Islet precursor cell (in vitro differentiated cells): ENCODE measurements around the gene CDYL2.

Source experiments
- DNase-seq: peaks from one replicate; pipeline ENCODE4 v3.0.0-alpha.2; 2018

The CDYL2 gene

DNA sequence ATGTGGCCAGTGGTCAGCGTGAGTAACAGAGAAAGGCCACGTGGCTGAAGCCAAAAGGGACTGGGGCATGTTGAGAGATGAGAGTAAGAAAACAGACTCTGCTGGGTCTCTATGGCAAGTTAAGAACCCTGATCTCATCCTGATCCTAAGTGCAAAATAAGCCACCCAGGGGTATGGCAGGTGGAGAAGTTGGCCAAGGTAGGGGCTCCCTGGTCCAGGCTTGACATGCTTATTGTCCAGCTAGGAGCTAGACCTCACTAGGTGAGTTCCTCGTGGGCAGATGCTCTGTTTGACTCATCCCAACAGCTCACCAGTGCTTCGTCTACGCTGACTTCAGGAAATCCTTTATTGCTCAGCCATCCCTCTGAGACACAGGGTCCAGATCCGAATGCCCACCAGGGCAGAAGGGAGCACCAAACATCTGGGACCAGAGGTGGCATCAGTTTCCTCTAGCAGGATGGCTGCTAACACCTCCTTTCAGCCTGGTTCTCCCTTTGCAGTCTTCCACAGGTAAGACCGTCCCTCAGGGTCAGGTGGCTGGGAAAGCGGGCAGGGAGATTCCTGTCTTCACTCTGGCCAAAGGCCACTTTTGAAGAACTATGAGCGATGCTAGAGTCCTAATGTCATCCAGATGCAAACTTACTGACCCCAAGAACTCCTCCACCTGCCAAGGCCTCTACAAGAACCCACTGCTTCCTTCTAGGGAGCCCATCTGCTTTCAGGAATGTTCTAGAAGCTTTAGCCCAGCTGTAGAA, 99.5 kb downstream of the CDYL2 start:
- peak; percentile 20 for DNase-seq

DNA sequence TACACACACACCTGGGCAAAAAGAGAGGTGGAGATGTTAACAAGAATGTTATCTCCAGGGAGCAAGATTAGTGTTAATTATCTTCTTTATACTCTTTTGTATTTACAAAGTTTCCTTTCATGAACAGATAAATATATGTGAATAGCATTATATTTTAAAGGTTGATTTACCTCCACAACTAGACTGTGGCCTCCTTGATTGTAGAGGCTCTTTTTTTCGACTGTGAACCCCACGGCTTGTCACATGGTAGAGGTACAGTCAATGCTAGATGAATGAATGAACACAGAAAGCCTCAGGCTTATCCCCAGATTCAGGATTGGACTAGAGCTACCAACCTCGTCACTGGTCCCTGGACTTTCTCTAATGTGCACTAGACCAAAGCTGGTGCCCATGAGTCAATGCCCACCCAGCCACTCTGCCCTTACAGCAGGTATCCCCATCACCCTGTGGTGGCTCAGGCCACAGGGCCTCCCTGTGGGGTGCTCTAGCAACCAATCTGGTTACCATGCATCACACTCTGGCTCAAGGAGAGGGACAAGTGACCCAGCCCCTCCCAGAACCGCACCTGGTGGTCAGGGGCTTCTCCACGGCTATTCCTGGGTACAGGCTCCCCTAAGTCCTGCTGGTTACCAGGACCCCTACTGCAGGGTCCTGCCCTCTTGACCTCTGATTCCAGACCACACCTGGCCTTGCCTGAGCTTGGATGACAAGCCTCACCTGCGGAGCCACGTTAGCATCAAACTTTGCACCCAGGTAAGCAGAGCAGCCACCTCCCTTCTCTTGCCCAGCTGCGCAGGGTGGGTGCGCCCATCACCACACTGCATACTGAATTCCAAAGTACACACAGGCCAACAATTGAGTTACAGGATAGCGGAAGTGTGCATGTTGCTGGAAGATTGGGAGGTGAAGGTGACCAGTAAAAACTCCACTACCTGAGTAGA, 101.0 kb downstream of the CDYL2 start:
- DNase-seq, result peak; percentile 40

DNA sequence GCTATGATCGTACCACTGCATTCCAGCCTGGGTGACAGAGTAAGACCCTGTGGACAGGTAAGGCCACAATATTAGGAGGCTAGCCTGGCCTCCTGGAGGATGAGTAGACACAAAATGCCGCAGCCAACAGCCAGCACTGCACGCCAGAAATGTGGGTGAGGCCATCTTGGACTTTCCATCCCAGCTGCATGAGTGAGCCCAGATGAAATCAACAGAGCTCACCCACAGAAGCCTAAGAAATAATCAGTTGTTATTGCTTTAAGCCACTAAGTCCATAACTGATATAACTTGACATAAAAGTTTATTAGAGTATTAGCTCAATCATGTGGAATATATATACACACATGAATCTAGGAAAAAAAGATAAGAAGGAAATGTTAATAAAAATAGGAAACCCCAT, 101.7 kb downstream of the CDYL2 start:
- DNase-seq, result peak; percentile 30

DNA sequence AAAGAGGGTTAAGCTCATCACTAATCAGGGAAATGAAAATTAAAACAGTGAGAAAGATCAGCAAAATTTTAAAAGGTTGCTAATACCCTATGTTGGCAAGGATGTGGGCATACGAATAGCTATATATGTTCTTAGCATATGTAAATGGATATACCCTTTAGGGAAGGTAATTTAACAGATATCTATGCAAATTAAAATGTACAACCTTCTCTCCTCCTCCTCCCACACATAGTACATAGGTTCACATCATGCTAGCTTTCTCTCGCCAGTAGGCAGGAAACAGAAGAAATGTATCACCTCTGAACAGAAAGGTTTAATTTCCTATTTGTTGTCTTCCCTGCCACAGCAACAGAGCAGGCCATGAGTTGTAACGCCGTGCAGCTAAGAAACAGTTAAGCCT, 103.8 kb downstream of the CDYL2 start:
- DNase-seq, result no peak

DNA sequence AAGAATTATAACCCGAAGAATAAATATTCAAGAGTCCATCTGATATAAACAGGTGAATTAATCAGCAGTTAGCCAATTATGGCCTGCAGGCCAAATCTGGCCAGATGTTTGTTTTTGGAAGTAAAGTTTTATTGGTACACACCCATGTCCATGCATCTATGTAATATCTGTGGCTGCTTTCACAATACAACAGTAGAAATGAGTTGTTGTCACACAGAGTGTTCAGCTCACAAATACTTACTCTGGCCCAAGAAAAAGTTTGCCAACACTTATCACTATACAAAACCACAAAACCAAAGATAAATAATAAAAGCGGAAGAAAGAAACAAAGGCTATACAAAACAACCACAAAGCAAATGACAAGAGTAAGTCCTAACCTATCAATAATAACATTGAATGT, 109.4 kb downstream of the CDYL2 start:
- DNase-seq, result no peak

DNA sequence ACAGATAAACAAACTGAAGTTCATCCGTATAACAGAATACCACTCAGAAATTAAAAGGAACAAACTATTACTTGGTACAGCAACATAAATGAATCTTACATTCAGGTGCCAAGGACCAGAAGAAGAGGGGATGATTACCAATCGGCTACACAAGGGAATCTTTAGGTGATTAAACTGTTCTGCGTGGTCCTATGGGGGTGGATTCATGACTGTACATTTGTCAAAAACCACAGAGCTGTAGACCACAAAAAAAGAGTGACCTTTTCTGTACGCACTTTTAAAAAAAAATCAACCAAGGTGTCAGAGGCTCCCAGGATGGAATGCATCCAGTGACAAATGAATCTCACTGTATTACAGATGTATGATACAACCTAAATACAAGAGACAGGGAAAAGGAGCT, 110.8 kb downstream of the CDYL2 start:
- no peak for DNase-seq

DNA sequence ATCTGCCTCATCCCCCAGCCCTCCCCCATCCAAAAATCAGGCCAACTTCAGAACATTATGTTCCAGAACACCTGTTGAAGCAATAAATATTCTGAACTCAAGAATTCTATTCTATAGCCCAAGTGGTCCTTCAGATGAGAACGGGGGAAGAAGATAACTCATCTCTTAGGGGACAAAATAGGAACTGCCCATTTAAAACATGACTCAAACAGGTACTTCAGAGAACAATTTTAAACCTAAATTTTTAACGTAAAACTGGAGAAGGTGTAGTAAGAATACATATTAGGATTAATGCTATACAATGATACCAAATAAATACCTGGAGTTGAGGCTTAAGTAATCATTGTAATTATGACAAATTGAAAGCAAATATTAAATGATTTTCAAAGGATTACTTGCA, 112.1 kb downstream of the CDYL2 start:
- DNase-seq, result no peak

DNA sequence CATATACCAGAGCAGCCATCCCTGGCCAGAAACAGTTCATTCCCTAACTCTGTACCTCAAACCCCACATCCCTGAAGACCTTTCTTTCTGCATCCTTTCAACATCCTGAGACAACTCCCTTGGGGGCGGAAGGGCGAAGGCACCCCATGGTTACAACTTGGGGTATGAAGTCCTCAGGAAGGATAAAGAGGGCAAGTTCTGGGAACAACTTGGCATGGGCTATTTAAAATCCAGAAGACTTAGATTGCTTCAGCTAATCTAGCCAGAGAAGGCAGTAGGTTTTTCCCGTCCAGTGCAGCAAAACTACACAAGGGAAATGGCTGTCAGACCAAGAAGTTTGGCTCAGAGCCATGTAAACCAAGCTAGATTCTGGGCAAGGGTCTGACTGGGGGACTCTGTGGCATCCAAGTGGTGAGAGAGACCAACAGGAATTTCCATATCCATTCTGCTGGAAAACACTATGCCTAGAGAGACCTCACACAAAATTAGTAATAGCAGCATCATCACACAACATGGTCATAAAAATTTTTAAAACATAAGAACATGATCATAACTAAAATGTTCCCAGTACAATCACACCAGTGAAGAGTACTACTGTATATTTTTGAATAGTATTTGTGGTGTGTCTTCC, 113.2 kb downstream of the CDYL2 start:
- DNase-seq, result peak; percentile 24

DNA sequence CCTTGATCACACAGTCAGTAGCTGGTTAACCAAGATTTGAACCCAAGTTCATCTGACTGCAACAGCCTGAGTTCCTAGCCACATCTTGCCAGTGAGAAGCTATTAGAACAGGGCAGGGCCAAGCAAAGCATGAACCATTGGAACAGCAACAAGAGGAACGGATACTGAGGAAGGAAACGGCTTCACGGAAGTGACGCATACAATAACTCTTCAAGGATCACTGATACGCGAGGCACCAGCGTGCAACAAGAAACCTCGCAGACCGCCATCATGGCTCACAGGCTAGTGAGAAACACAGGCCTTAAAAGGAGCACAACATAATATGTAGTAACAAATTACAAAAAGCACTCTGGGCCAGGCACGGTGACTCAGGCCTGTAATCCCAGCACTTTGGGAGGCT, 114.9 kb downstream of the CDYL2 start:
- peak; percentile 30 for DNase-seq

DNA sequence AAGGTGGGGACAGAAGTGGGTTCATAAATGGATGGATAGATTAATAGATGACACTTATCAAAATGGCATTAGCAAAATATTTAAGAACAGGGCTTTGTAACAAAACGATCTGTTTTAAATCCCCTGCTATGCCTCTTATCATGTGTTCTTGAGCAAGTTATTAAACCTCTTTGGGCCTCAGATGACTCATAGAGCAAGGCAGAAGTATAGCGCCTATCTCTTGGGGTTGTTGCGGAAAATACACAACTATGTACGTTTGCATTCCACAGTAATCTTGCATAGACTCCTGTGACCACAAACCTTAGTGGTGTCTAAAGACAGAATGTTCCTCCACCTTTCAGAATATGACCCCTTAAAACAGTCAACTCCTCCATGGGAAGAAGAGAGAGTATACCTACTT, 116.8 kb downstream of the CDYL2 start:
- no peak for DNase-seq

DNA sequence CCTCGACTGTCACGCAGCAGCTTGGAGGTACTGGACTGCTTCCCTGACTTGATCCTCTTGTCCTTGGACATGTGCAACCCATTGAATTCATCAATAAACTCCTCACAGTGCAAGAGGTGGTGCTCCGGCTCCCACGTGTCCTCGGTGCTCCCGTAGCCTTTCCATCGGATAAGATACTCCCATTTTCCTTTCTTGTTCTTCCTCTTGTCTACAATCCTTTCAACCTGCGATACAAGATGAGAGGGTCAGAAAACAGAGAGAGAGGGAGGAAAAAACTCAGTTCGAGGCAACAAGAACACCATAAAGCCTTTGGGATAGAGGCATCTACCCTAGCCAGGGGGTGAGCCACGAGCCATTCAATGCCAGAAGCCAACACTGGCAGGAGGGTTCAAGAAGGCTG, 119.5 kb downstream of the CDYL2 start:
- peak; percentile 17 for DNase-seq

DNA sequence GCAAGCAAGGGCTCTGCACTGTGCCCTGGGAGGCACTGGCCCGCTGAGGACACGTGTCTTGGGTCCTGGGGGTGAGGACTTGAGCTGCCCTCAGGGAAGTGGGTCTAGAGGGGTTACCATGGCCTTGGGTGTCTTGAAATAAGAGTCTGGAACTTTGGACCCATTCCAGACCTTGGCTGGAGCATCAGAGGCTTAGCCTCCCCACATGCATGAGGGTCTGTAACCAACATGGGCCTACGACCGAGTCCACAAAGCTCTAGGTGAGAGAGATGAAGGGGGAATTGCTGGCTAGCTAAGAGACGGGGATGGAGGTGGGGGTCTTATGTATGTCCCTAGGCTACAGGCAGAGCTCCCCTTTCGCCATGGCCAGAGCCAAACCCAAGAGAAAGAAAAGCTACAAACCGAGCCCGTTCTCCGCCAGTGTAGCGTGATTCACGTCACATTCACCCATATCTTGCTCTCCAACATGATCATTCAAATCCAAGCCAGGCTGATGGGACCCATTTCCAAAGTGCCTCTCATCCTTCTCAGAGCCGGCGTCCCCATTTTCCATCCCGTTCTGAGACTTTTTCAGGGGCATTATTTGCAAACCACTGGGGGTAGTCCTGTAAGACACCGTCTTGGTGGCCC, 120.1 kb downstream of the CDYL2 start:
- peak; percentile 23 for DNase-seq

DNA sequence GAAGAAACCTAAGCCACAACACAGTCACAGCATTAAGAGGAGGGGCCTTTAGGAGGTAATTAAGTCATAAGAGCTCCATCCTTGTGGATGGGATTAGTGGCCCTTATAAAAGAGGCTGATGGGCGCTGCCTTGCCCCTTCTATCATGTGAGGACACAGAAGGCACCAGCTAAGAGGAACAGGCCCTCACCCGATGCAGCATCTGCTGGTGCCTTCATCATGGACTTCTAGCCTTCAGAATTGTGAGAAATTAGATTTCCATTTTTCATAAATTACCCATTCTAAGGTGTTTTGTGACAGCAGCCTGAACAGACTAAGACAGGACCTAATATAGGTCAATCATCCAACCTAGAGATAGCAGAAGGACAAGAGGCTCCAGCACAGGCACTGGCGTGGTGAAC, 120.8 kb downstream of the CDYL2 start:
- DNase-seq, result peak; percentile 4

DNA sequence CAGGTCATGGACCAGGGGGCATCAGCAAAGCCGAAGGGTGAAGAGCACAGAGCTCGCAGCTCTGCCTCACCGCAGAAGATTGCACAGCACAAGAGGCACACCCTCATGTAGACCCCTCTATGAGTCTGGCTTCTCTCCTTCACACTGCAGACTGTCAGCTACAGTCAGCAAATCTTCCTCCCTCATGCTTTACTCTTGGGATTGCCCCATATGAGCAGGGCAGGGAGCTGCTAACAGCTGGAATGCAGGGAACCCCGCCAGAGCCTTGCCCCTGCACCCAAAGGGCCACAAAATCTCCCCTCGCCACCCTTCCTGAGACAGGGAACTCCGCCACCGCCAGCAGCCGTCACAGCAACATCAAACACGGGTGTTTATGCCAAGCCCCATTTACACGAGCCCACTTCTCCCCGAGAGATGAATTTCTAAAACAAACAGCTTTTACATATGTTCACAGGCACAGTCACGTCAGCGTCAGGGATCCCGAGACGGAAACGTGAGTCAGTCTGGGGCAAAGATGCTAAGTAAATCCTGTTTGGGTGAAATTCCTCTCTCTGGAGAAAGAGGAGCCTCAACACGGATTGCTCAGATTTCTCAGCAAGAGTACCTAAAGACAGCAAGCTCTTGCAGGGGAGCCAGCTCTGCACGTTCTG, 121.9 kb downstream of the CDYL2 start:
- DNase-seq, result peak; percentile 41

DNA sequence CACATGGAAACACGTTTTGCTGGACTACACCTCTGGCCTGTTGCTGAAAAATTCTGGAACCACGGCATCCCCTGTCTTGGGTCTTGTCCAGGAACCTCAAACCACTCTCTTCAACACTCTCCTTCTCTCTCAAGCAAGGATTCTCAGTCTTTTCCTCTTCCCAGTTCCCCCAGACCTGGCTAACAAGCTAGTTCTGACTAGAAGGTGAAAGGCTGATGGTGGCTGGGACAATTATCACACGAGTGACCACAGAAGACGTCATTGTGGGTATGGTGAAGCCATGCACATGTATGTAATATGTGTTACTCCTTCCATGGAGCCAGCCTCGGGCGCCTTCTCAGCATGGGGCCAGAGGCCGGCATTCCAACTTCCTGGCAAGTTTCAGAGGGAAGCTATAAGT, 123.0 kb downstream of the CDYL2 start:
- DNase-seq, result no peak

DNA sequence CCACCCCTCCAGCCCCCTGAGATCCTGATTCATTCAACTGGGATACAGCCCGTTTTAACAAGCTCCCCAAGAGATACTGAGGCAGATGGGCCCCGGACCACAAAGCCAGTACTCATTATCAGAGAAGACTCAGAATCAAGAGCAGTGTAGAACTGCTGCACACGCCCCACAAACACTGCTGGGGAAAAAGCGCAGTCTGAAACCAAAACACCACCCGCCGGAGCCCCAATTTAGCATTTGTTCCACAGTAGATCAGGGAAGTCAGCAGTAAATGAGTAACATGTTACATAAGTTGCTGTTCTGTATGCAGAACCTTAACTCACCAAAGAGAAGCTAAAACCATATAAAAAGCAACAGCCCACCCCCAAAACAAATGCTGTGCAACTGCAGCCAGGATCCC, 123.6 kb downstream of the CDYL2 start:
- no peak for DNase-seq

DNA sequence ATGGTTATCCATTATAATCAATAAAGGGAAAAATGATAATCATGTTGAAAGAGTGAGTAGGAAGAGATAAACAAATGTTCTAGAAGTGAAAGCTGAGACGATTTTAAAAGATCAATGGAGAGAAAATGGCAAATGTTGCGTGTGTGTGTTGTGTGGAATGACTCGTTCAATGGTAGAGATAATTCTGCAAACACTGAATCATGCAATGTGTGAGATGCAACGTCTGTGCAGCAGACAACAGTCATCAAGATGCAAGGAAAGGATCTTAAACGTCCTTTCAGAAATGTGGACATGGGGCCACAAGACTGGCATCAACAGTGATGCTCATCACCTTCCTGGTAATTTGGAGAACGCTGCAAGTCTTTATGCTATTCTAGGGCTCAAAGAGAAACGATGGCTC, 124.4 kb downstream of the CDYL2 start:
- DNase-seq, result no peak

DNA sequence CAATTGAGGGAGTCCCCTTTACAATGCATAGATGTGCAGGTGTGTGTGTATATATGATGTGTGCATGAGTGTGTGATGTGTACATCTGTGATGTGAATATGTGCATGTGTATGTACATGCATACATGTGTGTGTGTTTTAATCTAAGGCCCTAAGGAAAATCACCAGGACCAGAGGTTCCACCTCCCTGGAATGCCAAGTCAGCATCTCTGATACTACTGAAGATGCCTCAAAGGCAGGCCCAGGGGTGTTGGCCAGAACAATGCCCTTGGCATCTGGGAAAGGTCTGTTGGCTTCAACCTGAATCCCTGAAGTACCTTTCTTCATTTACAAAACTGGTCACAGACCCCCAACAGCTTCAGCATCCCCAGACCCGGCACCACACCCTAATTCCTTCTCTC, 129.5 kb downstream of the CDYL2 start:
- DNase-seq, result no peak

DNA sequence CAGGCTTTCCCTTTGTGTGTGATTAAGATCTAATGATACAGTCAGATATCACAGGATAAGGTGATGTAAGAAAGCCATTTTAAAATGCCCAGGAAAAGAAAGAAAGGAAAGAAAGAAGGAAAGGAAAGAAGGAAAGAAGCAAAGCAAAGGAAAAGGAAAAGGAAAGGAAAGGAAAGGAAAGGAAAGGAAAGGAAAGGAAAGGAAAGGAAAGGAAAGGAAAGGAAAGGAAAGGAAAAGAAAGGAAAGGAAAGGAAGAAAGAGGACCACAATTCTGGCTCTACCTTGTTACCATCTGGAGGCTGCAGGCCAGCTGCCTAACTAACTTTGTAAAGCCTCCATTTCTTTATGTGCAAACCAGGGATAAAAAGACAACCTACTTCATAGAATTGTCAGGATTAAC, 132.0 kb downstream of the CDYL2 start:
- DNase-seq, result no peak

DNA sequence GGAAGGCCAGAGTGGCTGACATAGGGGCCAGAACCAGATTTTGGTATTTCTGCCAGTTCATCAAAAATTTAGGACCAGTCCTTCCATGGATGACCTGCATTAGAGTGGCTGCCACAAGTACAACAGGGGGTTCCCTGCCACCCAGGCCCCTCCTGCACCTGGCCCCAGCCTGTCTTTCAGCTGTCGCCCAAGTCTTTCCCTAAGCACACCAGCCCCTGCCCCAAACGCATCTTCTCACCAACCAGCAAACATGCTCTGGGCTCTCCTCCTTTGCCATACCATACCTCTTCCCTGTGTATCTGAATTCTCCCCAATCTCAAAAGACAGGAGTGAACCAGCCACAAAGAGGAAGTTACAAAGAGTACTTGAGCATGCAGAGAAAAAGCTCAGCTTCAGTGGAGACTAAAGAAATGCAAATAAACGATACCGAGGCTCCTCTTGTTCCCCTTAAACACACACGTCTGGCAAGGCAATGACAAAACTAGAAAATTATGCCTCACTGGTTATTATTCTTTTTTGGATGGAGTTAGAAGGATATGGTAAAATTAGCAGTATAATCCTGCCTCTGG, 133.0 kb downstream of the CDYL2 start:
- peak; percentile 35 for DNase-seq

DNA sequence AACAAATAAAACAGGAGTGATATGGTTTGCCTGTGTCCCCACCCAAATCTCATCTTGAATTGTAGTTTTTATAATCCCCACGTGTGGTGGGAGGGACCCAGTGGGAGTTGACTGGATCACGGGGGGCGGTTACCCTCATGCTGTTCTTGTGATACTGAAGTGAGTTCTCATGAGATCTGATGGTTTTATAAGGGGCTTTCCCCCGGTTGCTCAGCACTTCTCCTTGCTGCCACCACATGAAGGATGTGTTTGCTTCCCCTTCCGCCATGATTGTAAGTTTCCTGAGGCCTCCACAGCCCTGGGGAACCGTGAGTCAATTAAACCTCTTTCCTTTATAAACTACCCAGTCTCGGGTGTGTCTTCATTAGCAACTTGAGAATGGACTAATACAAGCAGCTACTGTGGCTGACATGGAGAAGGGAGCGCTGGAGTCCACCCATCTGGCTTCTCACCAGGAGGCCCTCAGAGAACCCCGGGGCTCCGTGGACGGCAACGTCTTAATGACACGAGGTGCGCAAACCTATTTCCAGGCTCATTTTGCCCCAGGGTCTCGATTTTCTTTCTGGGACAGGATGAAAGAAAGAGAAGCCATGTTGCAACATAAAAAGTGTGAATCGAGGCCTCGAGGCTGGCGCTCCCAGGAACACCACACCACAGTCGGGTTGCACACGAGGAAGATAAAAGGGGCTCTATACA, 134.1 kb downstream of the CDYL2 start:
- DNase-seq, result peak; percentile 43

DNA sequence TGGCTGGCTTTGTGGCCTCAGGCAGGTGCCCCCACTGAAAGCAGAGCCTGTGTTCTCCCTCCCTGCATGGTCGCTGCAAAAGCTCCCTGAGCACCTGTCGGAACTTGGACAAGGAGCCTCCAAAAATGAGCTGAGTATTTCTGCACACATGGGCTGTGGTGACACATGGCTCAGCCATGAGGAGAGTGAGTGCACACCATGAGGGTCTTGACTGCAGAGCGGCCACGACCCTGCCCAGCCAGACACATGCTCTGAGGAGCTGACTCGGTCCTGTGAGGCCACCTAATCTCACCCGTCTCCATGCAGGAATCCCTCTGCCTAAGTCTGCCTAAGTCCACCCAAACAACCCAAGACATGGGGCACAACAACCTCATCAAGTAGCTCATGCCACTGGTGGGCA, 134.7 kb downstream of the CDYL2 start:
- peak; percentile 49 for DNase-seq
